IPS-18c (cell line): Measurements from ENCODE around the gene ITPRIPL2.

Experiments used
- H3K4me3 ChIP-seq: 2 replicates; pipeline ENCODE4 v1.7.0; 2013; ENCODE audit warnings: low read depth, mild to moderate bottlenecking, low read length, moderate library complexity; ENCODE audit not compliant: insufficient read depth
- H3K9me3 ChIP-seq: one replicate; pipeline ENCODE4 v1.6.1; 2013; ENCODE audit warnings: mild to moderate bottlenecking, low read length, moderate library complexity; ENCODE audit not compliant: control insufficient read depth, insufficient read depth

The ITPRIPL2 gene

GRCh38 chr16:19133600-19133999 is 19.8 kb downstream of the ITPRIPL2 start:
- Histone ChIP-seq H3K4me3 (no peak overlapping the region), H3K9me3 (no peaks in the 10 kb centered on the region)

GRCh38 chr16:19135201-19135842 is 21.6 kb downstream of the ITPRIPL2 start:
- H3K4me3 ChIP-seq: no peak overlapping the region
- no peaks in the 10 kb centered on the region for H3K9me3 ChIP-seq

GRCh38 chr16:19135896-19136438 is 22.2 kb downstream of the ITPRIPL2 start:
- no peak overlapping the region; the same call in 1 of the 2 replicates for H3K4me3 ChIP-seq

GRCh38 chr16:19136549-19137196 is 22.9 kb downstream of the ITPRIPL2 start:
- no peaks in the 10 kb centered on the region for H3K9me3 ChIP-seq
- no peak overlapping the region for H3K4me3 ChIP-seq

More at GRCh38 chr16:19135896-19136438, 22.2 kb downstream of the ITPRIPL2 start:
- H3K9me3 ChIP-seq: no peaks in the 10 kb centered on the region

- Histone ChIP-seq H3K9me3 (no peaks in the 10 kb centered on the region), H3K4me3 (no peak overlapping the region)
Measured at GRCh38 chr16:19137201-19138128, 23.7 kb downstream of the ITPRIPL2 start.

GRCh38 chr16:19138601-19139000 is 24.8 kb downstream of the ITPRIPL2 start:
- Histone ChIP-seq H3K4me3 (no peak overlapping the region), H3K9me3 (no peaks in the 10 kb centered on the region)

GRCh38 chr16:19139436-19140091 is 25.8 kb downstream of the ITPRIPL2 start:
- no peak overlapping the region for H3K4me3 ChIP-seq

GRCh38 chr16:19140396-19140795 is 26.6 kb downstream of the ITPRIPL2 start:
- H3K9me3 ChIP-seq: no peaks in the 10 kb centered on the region
- H3K4me3 ChIP-seq: no peak overlapping the region

More at GRCh38 chr16:19139436-19140091, 25.8 kb downstream of the ITPRIPL2 start:
- H3K9me3 ChIP-seq: no peaks in the 10 kb centered on the region

- H3K4me3 ChIP-seq: no peak overlapping the region
- no peaks in the 10 kb centered on the region for H3K9me3 ChIP-seq
Measured at GRCh38 chr16:19142939-19143598, 29.3 kb downstream of the ITPRIPL2 start.

GRCh38 chr16:19143599-19143956 is 29.8 kb downstream of the ITPRIPL2 start:
- H3K4me3 ChIP-seq: no peak overlapping the region
- no peaks in the 10 kb centered on the region for H3K9me3 ChIP-seq

- no peaks in the 10 kb centered on the region for H3K9me3 ChIP-seq
- H3K4me3 ChIP-seq: no peak overlapping the region
Measured at GRCh38 chr16:19145010-19145409, 31.2 kb downstream of the ITPRIPL2 start.

- H3K4me3 ChIP-seq: no peak overlapping the region
- no peaks in the 10 kb centered on the region for H3K9me3 ChIP-seq
Measured at GRCh38 chr16:19147126-19147525, 33.4 kb downstream of the ITPRIPL2 start.

GRCh38 chr16:19147627-19148026 is 33.9 kb downstream of the ITPRIPL2 start:
- no peaks in the 10 kb centered on the region for H3K9me3 ChIP-seq

GRCh38 chr16:19148189-19148588 is 34.4 kb downstream of the ITPRIPL2 start:
- H3K9me3 ChIP-seq: no peaks in the 10 kb centered on the region
- no peak overlapping the region for H3K4me3 ChIP-seq

More at GRCh38 chr16:19147627-19148026, 33.9 kb downstream of the ITPRIPL2 start:
- H3K4me3 ChIP-seq: no peak overlapping the region

GRCh38 chr16:19151310-19151709 is 37.5 kb downstream of the ITPRIPL2 start:
- Histone ChIP-seq H3K4me3 (no peak overlapping the region), H3K9me3 (no peaks in the 10 kb centered on the region)

- H3K9me3 ChIP-seq: no peaks in the 10 kb centered on the region
- no peak overlapping the region for H3K4me3 ChIP-seq
Measured at GRCh38 chr16:19152042-19152441, 38.3 kb downstream of the ITPRIPL2 start.

GRCh38 chr16:19153876-19154275 is 40.1 kb downstream of the ITPRIPL2 start:
- no peak overlapping the region for H3K4me3 ChIP-seq
- H3K9me3 ChIP-seq: no peaks in the 10 kb centered on the region
